Measurements from ENCODE around the gene TEK. TPM values are rescaled to one million over a fixed set of nuclear protein-coding genes. Genes with fewer than 3 reads are reported as not detected.

The TEK gene
- polyA plus RNA-seq, 1 donor (not counting 4 experiments of a cell fraction or from before 2014, with no cell fraction given) = 0.03 TPM

- no peak overlapping the region for H2AFZ ChIP-seq (ENCODE audit: control insufficient read depth, low read length)
- FAIRE-seq (no peak), DNase-seq (ENCODE audit: low read depth, low spot score) (no peak)
- no peak overlapping the region for H3K4me2 ChIP-seq (ENCODE audit: control insufficient read depth, extremely low read depth, insufficient read depth, low read depth, low read length)
- no peaks in the 10 kb centered on the region for H3K36me3 ChIP-seq (ENCODE audit: control insufficient read depth in 2 of 2, extremely low read depth in 1 of 2, insufficient read depth in 2 of 2, low read length in 2 of 2)
- no peak overlapping the region for H3K9ac ChIP-seq (ENCODE audit: control insufficient read depth, extremely low read depth, insufficient read depth, low read length)
- no peaks in the 10 kb centered on the region for H3K4me1 ChIP-seq (ENCODE audit: control insufficient read depth, extremely low read depth, insufficient read depth, low read length)
- no peak overlapping the region for H3K27ac ChIP-seq (ENCODE audit: control insufficient read depth, insufficient read depth, low read length)
- H3K9me1 ChIP-seq (ENCODE audit: control insufficient read depth, extremely low read depth, insufficient read depth, low read length) = no peaks in the 10 kb centered on the region
- no peaks in the 10 kb centered on the region for H3K9me3 ChIP-seq (ENCODE audit: control insufficient read depth, low read depth, low read length)
- H4K20me1 ChIP-seq (ENCODE audit: control insufficient read depth, extremely low read depth, insufficient read depth, low read length) = no peaks in the 10 kb centered on the region
- no peak overlapping the region for H3K4me3 ChIP-seq (ENCODE audit: control insufficient read depth in 2 of 3, extremely low read depth in 1 of 3, insufficient read depth in 2 of 3, low read depth in 1 of 3, low read length in 3 of 3)
- TF ChIP-seq EZH2 (IDR thresholded peaks at IDR 0.05; ENCODE audit: low read length) = no peak
- no peak for TF ChIP-seq CTCF (optimal IDR thresholded peaks at IDR 0.05 in 1 of 3, IDR thresholded peaks at IDR 0.05 in 1 of 3, conservative IDR thresholded peaks at IDR 0.05 in 1 of 3; ENCODE audit: extremely low read depth in 1 of 3, insufficient read depth in 2 of 3, low read length in 3 of 3)
- H3K79me2 ChIP-seq (ENCODE audit: control insufficient read depth, insufficient read depth, low read length) = no peaks in the 10 kb centered on the region
- H3K27me3 ChIP-seq (ENCODE audit: control insufficient read depth, extremely low read depth, insufficient read depth, low read length) = no peaks in the 10 kb centered on the region
- dilution Hi-C loops (cut with MboI; ENCODE audit: extremely low pct_ligation_motif_present, low sequenced_read_pairs) = no loop called here
Measured at GRCh38 chr9:27273186-27273585, 164.2 kb downstream of the TEK start.

- Histone ChIP-seq H3K9me3 (ENCODE audit: control insufficient read depth, low read depth, low read length) (no peaks in the 10 kb centered on the region), H4K20me1 (ENCODE audit: control insufficient read depth, extremely low read depth, insufficient read depth, low read length) (no peaks in the 10 kb centered on the region), H2AFZ (ENCODE audit: control insufficient read depth, low read length) (peak overlapping the region; percentile 70), H3K4me2 (ENCODE audit: control insufficient read depth, extremely low read depth, insufficient read depth, low read depth, low read length) (peak overlapping the region; percentile 54), H3K27ac (ENCODE audit: control insufficient read depth, insufficient read depth, low read length) (no peak overlapping the region), H3K9ac (ENCODE audit: control insufficient read depth, extremely low read depth, insufficient read depth, low read length) (no peak overlapping the region), H3K36me3 (ENCODE audit: control insufficient read depth in 2 of 2, extremely low read depth in 1 of 2, insufficient read depth in 2 of 2, low read length in 2 of 2) (no peaks in the 10 kb centered on the region), H3K4me3 (ENCODE audit: control insufficient read depth in 2 of 3, extremely low read depth in 1 of 3, insufficient read depth in 2 of 3, low read depth in 1 of 3, low read length in 3 of 3) (peak overlapping the region in 1 of 3 experiments; percentile 30), H3K27me3 (ENCODE audit: control insufficient read depth, extremely low read depth, insufficient read depth, low read length) (no peaks in the 10 kb centered on the region), H3K9me1 (ENCODE audit: control insufficient read depth, extremely low read depth, insufficient read depth, low read length) (no peaks in the 10 kb centered on the region), H3K79me2 (ENCODE audit: control insufficient read depth, insufficient read depth, low read length) (no peaks in the 10 kb centered on the region), H3K4me1 (ENCODE audit: control insufficient read depth, extremely low read depth, insufficient read depth, low read length) (no peaks in the 10 kb centered on the region)
- dilution Hi-C loops (cut with MboI; ENCODE audit: extremely low pct_ligation_motif_present, low sequenced_read_pairs) = no loop called here
- FAIRE-seq = peak; percentile 68
- TF ChIP-seq CTCF (optimal IDR thresholded peaks at IDR 0.05 in 1 of 3, IDR thresholded peaks at IDR 0.05 in 1 of 3, conservative IDR thresholded peaks at IDR 0.05 in 1 of 3; ENCODE audit: extremely low read depth in 1 of 3, insufficient read depth in 2 of 3, low read length in 3 of 3) = peak; percentile 40 to 54 (median 48)
- TF ChIP-seq EZH2 (IDR thresholded peaks at IDR 0.05; ENCODE audit: low read length) = no peak
- no peak for DNase-seq (ENCODE audit: low read depth, low spot score)
Measured at GRCh38 chr9:27276193-27277030, 167.4 kb downstream of the TEK start.
